ENCODE data around the gene HNRNPU. TPM values are rescaled to one million over a fixed set of nuclear protein-coding genes. Genes with fewer than 3 reads are reported as not detected.

Gene HNRNPU
- polyA plus RNA-seq, 1 donor from 2014 or later = 346 TPM

DNA sequence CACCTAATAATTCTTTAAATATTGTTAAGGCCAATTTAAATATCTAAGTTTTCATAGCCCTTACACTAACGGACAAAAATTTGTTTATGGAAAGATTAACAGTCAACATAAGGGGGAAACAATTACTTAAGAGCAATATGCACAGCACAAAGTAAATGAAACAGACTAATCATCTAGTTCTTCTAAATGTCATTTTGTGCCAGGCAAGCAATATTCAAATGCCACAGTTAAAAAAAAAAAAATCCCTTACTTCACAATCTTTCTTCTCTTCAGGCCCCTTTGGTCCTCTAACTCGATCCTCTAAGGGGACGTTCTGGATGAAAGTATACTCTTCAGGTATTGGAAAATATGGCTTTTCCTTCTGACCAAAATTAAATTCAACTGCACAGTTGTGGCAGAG is 6.6 kb downstream of the HNRNPU start:
- Histone ChIP-seq H4K20me1 (ENCODE audit: insufficient read depth) (peaks cover 45% of the 10 kb centered on the region), H3F3A (ENCODE audit: insufficient read depth, low read length, poor library complexity, severe bottlenecking) (peaks cover 8% of the 10 kb centered on the region), H3K4me3 (ENCODE audit: low read length) (no peak overlapping the region), H3K36me3 (ENCODE audit: insufficient read depth, low read length) (peaks cover 10% of the 10 kb centered on the region), H3K27ac (ENCODE audit: low read length) (no peak overlapping the region), H3K4me2 (ENCODE audit: low read length) (no peak overlapping the region), H3K79me2 (replicated peaks; ENCODE audit: insufficient read depth, low read length) (peaks cover 74% of the 10 kb centered on the region), H3K9ac (ENCODE audit: low read length) (no peak overlapping the region), H3K9me3 (ENCODE audit: low read length) (no peaks in the 10 kb centered on the region), H3K9me2 (ENCODE audit: insufficient read depth, low read length) (no peaks in the 10 kb centered on the region), H3K27me3 (ENCODE audit: insufficient read depth, low read depth, low read length) (no peaks in the 10 kb centered on the region), H2AFZ (ENCODE audit: low read depth, low read length) (no peak overlapping the region)
- no peak for TF ChIP-seq SMC3 (conservative IDR thresholded peaks at IDR 0.05; ENCODE audit: poor library complexity)
- TF ChIP-seq RAD21 (conservative IDR thresholded peaks at IDR 0.05) = no peak
- TF ChIP-seq EP300 (conservative IDR thresholded peaks at IDR 0.05; ENCODE audit: poor library complexity, severe bottlenecking) = no peak
- no peak for TF ChIP-seq EZH2 (IDR thresholded peaks at IDR 0.05; ENCODE audit: borderline replicate concordance, insufficient read depth, low read length, poor library complexity, severe bottlenecking)
- TF ChIP-seq, protein P1, sequence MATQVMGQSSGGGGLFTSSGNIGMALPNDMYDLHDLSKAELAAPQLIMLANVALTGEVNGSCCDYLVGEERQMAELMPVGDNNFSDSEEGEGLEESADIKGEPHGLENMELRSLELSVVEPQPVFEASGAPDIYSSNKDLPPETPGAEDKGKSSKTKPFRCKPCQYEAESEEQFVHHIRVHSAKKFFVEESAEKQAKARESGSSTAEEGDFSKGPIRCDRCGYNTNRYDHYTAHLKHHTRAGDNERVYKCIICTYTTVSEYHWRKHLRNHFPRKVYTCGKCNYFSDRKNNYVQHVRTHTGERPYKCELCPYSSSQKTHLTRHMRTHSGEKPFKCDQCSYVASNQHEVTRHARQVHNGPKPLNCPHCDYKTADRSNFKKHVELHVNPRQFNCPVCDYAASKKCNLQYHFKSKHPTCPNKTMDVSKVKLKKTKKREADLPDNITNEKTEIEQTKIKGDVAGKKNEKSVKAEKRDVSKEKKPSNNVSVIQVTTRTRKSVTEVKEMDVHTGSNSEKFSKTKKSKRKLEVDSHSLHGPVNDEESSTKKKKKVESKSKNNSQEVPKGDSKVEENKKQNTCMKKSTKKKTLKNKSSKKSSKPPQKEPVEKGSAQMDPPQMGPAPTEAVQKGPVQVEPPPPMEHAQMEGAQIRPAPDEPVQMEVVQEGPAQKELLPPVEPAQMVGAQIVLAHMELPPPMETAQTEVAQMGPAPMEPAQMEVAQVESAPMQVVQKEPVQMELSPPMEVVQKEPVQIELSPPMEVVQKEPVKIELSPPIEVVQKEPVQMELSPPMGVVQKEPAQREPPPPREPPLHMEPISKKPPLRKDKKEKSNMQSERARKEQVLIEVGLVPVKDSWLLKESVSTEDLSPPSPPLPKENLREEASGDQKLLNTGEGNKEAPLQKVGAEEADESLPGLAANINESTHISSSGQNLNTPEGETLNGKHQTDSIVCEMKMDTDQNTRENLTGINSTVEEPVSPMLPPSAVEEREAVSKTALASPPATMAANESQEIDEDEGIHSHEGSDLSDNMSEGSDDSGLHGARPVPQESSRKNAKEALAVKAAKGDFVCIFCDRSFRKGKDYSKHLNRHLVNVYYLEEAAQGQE (IDR thresholded peaks at IDR 0.05; ENCODE audit: borderline replicate concordance) = no peak

DNA sequence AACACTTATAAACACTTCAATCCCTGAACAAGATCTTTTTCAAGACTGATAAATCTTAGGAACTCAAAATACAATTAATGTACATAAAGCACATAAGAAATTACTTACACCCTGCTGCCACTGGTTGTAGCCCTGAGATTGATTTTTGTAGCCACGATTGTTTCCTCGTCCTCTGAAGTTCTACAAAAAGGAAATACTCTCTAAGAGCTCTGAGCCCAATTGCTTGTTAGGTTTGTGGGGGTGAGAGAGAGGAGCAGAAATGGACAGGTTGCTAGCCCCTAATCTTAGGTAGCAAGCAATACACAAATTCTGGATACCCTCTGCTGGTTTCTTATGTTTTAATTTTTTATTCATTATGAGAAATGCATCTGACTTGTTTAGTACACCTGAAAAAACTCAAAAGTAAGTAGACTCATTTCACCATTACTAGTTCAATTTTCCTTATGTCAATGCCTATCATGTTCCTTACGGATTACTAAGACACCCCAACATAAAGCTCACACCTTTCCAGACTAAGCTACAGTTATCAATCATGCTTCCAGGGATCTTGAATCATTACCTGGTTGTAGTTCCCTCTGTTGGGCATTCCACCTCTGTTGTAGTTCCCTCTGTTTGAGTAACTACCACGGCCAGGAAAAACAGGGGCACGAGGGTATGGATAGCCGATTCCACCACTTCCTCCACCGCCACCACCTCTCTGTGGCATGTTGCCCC is 9.3 kb downstream of the HNRNPU start:
- Histone ChIP-seq H3K27ac (ENCODE audit: low read length) (no peak overlapping the region), H4K20me1 (ENCODE audit: insufficient read depth) (peaks cover 17% of the 10 kb centered on the region), H3K4me3 (ENCODE audit: low read length) (no peak overlapping the region), H3K9me2 (ENCODE audit: insufficient read depth, low read length) (no peaks in the 10 kb centered on the region), H3K9me3 (ENCODE audit: low read length) (no peaks in the 10 kb centered on the region), H3K36me3 (ENCODE audit: insufficient read depth, low read length) (peaks cover 16% of the 10 kb centered on the region), H3K4me2 (ENCODE audit: low read length) (no peak overlapping the region), H3F3A (ENCODE audit: insufficient read depth, low read length, poor library complexity, severe bottlenecking) (peaks cover 13% of the 10 kb centered on the region), H3K9ac (ENCODE audit: low read length) (no peak overlapping the region), H3K27me3 (ENCODE audit: insufficient read depth, low read depth, low read length) (no peaks in the 10 kb centered on the region), H3K79me2 (replicated peaks; ENCODE audit: insufficient read depth, low read length) (peaks cover 56% of the 10 kb centered on the region), H2AFZ (ENCODE audit: low read depth, low read length) (no peak overlapping the region)
- no peak for TF ChIP-seq SMC3 (conservative IDR thresholded peaks at IDR 0.05; ENCODE audit: poor library complexity)
- TF ChIP-seq RAD21 (conservative IDR thresholded peaks at IDR 0.05) = no peak
- TF ChIP-seq EZH2 (IDR thresholded peaks at IDR 0.05; ENCODE audit: borderline replicate concordance, insufficient read depth, low read length, poor library complexity, severe bottlenecking) = no peak
- TF ChIP-seq, protein P1 (IDR thresholded peaks at IDR 0.05; ENCODE audit: borderline replicate concordance) = no peak

Data from neural cell (in vitro differentiated cells).